Activated CD8-positive, alpha-beta T cell treated with anti-CD3 and anti-CD28 coated beads for 36 hours (primary cell): ENCODE results near the gene ABCA12. TPM values are rescaled to one million over a fixed set of nuclear protein-coding genes. Genes with fewer than 3 reads are reported as not detected.
"Not testable (repeated sequence)": the region's sequence is repeated elsewhere in the genome, so short reads cannot be mapped to it uniquely, and the experiment has no call there.

Experiments
- ATAC-seq: fragments of 200-7000 bp; cut with Tn5 transposase; one replicate; pipeline ENCODE4 v1.10.0; 2021; ENCODE audit warnings: mild to moderate bottlenecking, moderate library complexity
- CTCF ChIA-PET: fragments of 350-600 bp; sonication (Branson Sonifier 250); formaldehyde crosslinking; loops from one replicate; lab custom pipeline; 2021; ENCODE audit warnings: antibody characterized with exemption; lab: Charles Lee
- POLR2A ChIA-PET: fragments of 350-600 bp; sonication (Branson Sonifier 250); formaldehyde crosslinking; loops from one replicate; lab custom pipeline; 2021; ENCODE audit warnings: antibody characterized with exemption; lab: Charles Lee
- DNase-seq: peaks from one replicate; pipeline ENCODE4 v3.0.0-alpha.2; 2020
- H3K27ac Mint-ChIP-seq: one replicate; pipeline ENCODE4 v1.8.0; 2021; ENCODE audit warnings: mild to moderate bottlenecking, mixed read lengths
- H3K27me3 Mint-ChIP-seq: one replicate; pipeline ENCODE4 v1.8.0; 2021; ENCODE audit warnings: mixed read lengths
- H3K36me3 Mint-ChIP-seq: one replicate; pipeline ENCODE4 v1.8.0; 2021; ENCODE audit warnings: low read depth, mixed read lengths
- H3K4me1 Mint-ChIP-seq: one replicate; pipeline ENCODE4 v1.8.0; 2021; ENCODE audit warnings: low read depth, mixed read lengths
- H3K4me3 Mint-ChIP-seq: one replicate; pipeline ENCODE4 v1.8.0; 2021; ENCODE audit warnings: mild to moderate bottlenecking, moderate library complexity, mixed read lengths
- H3K9me3 Mint-ChIP-seq: one replicate; pipeline ENCODE4 v1.8.0; 2021; ENCODE audit warnings: mixed read lengths
- intact Hi-C: fragments of 100-400 bp; cut with micrococcal nuclease; formaldehyde crosslinking; loops from one replicate; pipeline ENCODE4 v1.10.0; 2022
- total RNA-seq, 2 experiments: library from RNA; stranded (reverse); gene quantifications; one replicate each; pipeline ENCODE4 v1.2.3, GENCODE V29; 2021
- TF ChIP-seq, protein P1 (sequence below): fragments of 200-600 bp; IDR thresholded peaks from one replicate; pipeline ENCODE4 v1.8.0; 2022; ENCODE audit warnings: antibody characterized with exemption, mild to moderate bottlenecking

Gene ABCA12
- total RNA-seq, 2 experiments from 2014 or later: not detected

DNA sequence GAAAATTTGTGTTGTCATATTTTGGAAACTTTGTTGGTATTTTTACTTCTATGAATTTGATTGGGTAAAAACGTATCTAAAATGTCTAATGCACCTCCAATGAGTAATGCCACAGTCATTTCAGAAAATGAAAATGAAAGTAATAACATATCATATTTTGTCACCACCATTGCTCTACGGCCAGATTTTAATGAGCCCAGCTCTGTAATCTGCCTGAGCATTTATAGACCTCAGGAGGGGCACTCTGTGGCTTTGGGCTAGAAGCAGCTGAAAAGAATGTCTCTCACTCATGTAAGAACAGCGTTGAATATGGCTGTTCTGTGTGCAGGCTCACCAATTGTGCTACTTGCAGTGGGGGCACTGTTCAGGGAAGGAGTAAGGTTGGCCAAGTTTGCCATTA lies 32.7 kb upstream of the ABCA12 start:
- ChIA-PET CTCF (no interaction called here), POLR2A (no interaction called here)
- intact Hi-C loops: no loop called here
- TF ChIP-seq, protein P1, sequence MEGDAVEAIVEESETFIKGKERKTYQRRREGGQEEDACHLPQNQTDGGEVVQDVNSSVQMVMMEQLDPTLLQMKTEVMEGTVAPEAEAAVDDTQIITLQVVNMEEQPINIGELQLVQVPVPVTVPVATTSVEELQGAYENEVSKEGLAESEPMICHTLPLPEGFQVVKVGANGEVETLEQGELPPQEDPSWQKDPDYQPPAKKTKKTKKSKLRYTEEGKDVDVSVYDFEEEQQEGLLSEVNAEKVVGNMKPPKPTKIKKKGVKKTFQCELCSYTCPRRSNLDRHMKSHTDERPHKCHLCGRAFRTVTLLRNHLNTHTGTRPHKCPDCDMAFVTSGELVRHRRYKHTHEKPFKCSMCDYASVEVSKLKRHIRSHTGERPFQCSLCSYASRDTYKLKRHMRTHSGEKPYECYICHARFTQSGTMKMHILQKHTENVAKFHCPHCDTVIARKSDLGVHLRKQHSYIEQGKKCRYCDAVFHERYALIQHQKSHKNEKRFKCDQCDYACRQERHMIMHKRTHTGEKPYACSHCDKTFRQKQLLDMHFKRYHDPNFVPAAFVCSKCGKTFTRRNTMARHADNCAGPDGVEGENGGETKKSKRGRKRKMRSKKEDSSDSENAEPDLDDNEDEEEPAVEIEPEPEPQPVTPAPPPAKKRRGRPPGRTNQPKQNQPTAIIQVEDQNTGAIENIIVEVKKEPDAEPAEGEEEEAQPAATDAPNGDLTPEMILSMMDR: no peak
- H3K27ac Mint-ChIP-seq: no peak overlapping the region
- H3K4me3 Mint-ChIP-seq: no peak overlapping the region
- H3K36me3 Mint-ChIP-seq: no peaks in the 10 kb centered on the region
- no peaks in the 10 kb centered on the region for H3K27me3 Mint-ChIP-seq
- peaks cover 8% of the 10 kb centered on the region for H3K4me1 Mint-ChIP-seq
- DNase-seq (no peak), ATAC-seq (peak; percentile 70)
- no peaks in the 10 kb centered on the region for H3K9me3 Mint-ChIP-seq

DNA sequence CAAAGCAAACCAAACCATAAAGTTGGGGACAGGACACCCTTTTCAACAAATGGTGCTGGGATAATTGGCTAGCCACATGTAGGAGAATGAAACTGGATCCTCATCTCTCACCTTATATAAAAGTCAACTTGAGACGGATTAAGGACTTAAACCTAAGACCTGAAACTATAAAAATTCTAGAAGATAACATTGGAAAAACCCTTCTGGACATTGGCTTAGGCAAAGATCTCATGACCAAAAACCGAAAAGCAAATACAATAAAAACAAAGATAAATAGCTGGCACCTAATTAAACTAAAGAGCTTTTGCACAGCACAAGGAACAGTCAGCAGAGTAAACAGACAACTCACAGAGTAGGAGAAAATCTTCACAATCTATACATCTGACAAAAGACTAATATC lies 28.1 kb upstream of the ABCA12 start:
- POLR2A ChIA-PET, H3K9me3 Mint-ChIP-seq, H3K36me3 Mint-ChIP-seq, ATAC-seq, DNase-seq, H3K27ac Mint-ChIP-seq, H3K27me3 Mint-ChIP-seq, H3K4me3 Mint-ChIP-seq, intact Hi-C loops, H3K4me1 Mint-ChIP-seq, CTCF ChIA-PET: not testable (repeated sequence)

DNA sequence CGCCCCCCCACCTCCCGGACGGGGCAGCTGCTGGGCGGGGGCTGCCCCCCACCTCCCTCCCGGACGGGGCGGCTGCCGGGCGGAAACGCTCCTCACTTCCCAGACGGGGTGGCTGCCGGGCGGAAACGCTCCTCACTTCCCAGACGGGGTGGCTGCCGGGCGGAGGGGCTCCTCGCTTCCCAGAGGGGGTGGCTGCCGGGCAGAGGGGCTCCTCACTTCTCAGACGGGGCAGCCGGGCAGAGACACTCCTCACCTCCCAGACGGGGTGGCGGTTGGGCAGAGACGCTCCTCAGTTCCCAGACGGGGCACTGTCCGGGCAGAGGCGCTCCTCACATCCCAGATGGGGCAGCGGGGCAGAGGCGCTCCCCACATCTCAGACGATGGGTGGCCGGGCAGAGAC lies 24.9 kb upstream of the ABCA12 start:
- intact Hi-C loops, H3K36me3 Mint-ChIP-seq, H3K4me3 Mint-ChIP-seq, H3K9me3 Mint-ChIP-seq, H3K27me3 Mint-ChIP-seq, ATAC-seq, POLR2A ChIA-PET, CTCF ChIA-PET, DNase-seq, H3K4me1 Mint-ChIP-seq, H3K27ac Mint-ChIP-seq: not testable (repeated sequence)

DNA sequence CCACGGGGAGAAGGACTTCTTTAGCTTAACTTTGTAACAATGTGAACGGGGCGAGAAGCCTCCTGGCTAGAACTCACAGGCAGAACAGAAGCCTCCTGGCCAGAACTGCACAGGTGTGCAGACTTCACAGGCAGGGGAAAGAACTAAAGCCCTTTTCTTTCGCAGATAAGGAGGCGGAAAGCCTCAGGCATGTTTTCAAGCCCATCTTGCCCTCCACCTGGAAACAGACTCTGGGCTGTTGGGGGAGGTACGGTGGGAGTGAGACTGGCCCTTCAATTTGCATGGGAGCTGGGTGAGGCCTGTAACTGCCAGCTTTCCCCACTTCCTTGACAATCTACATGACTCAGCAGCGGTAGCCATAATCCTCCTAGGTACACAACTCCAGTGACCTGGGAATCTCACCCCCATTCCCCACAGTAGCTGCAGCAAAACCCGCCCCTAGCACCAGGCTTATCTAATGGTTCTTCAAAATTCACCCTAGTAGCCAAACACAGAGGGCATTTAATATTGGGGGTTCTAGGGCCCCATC lies 22.9 kb upstream of the ABCA12 start:
- H3K27me3 Mint-ChIP-seq: no peaks in the 10 kb centered on the region
- no peak for ATAC-seq
- H3K4me1 Mint-ChIP-seq: no peaks in the 10 kb centered on the region
- H3K4me3 Mint-ChIP-seq: no peak overlapping the region
- H3K27ac Mint-ChIP-seq: no peak overlapping the region
- no peak for DNase-seq
- peaks cover 3% of the 10 kb centered on the region for H3K9me3 Mint-ChIP-seq
- intact Hi-C loops: no loop called here
- CTCF ChIA-PET: no interaction called here
- POLR2A ChIA-PET: no interaction called here
- H3K36me3 Mint-ChIP-seq: no peaks in the 10 kb centered on the region
- TF ChIP-seq, protein P1: no peak

DNA sequence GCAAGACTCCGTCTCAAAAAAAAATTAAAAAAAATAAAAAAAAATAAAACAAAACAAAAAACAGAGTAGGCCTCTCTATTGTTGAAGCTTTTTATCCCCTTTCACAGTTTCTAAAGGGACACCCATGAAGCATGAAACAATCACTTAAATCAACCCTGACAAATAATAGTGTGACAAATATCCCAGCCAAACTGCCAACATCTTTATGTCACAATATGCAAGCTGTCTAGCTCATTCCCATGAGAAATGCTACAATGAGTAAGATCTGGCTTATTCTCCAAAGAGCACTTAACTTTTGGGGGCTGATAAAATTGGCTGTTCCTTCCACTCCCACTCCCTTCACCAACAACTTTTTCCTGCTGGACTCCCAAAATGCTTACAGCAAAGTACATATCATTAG lies 21.7 kb upstream of the ABCA12 start:
- TF ChIP-seq, protein P1: no peak
- ATAC-seq: no peak
- CTCF ChIA-PET: no interaction called here
- peaks cover 3% of the 10 kb centered on the region for H3K9me3 Mint-ChIP-seq
- H3K27me3 Mint-ChIP-seq: no peaks in the 10 kb centered on the region
- no peaks in the 10 kb centered on the region for H3K4me1 Mint-ChIP-seq
- intact Hi-C loops: no loop called here
- no peak overlapping the region for H3K4me3 Mint-ChIP-seq
- no peaks in the 10 kb centered on the region for H3K36me3 Mint-ChIP-seq
- DNase-seq: no peak
- H3K27ac Mint-ChIP-seq: no peak overlapping the region
- POLR2A ChIA-PET: interaction anchor here (0.5 kb wide), 1 partner anchor 1035 kb away, joined by 3 read pairs; no protein-coding TSS in a partner anchor

DNA sequence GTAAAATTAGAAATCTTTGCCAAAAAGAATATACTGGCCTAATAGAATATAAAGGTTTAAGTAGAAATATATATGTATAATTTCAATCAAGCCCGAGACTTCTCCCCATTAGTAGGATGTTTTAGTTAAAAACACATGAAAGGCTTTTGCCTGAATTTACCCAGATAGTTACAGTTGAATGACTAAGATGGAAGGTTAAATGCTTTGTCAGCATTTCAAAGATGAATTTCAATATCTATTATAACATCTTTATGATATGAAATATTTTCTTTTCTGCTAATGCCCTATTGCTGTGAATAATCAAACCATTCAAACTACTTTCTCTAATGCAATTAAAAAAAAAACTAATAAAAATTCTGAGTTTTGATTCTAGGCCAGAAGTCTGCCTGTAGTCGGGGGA lies 18.0 kb upstream of the ABCA12 start:
- ATAC-seq (no peak), DNase-seq (no peak)
- intact Hi-C loops: no loop called here
- CTCF ChIA-PET: no interaction called here
- no peak overlapping the region for H3K27ac Mint-ChIP-seq
- H3K27me3 Mint-ChIP-seq: no peaks in the 10 kb centered on the region
- H3K9me3 Mint-ChIP-seq: no peaks in the 10 kb centered on the region
- H3K36me3 Mint-ChIP-seq: no peaks in the 10 kb centered on the region
- POLR2A ChIA-PET: no interaction called here
- H3K4me1 Mint-ChIP-seq: no peaks in the 10 kb centered on the region
- no peak overlapping the region for H3K4me3 Mint-ChIP-seq
- TF ChIP-seq, protein P1: no peak
